ENCODE data around the gene CMYA5. TPM values are rescaled to one million over a fixed set of nuclear protein-coding genes. Genes with fewer than 3 reads are reported as not detected.

The CMYA5 gene
- total and polyA plus RNA-seq, 2 donors (not counting 3 experiments of a cell fraction or from before 2014, with no cell fraction given): 0.04 to 0.20 TPM

- H3K36me3 ChIP-seq (ENCODE audit: control insufficient read depth in 2 of 2, extremely low read depth in 1 of 2, insufficient read depth in 2 of 2, low read length in 2 of 2): peaks cover 2 to 4% of the 10 kb centered on the region in 2 experiments
- ChIA-PET CTCF (no interaction called here), POLR2A (no interaction called here)
- BruUV-seq (replicated peaks): TSS peak; percentile 24
- H3K9ac ChIP-seq (replicated peaks; ENCODE audit: extremely low read depth, insufficient read depth, low read length): no peak overlapping the region
- no peaks in the 10 kb centered on the region for H4K20me1 ChIP-seq (replicated peaks; ENCODE audit: control insufficient read depth, extremely low read depth, insufficient read depth, low read length)
- dilution Hi-C loops (cut with MboI; ENCODE audit: extremely low pct_ligation_motif_present, low sequenced_read_pairs) (no loop called here), intact Hi-C loops (cut with micrococcal nuclease) (no loop called here)
- H3K27ac ChIP-seq (ENCODE audit: insufficient read depth, low read depth, low read length): no peak overlapping the region
- H2AFZ ChIP-seq (ENCODE audit: low read depth, low read length): no peak overlapping the region
- no peaks in the 10 kb centered on the region for H3K9me3 ChIP-seq (replicated peaks; ENCODE audit: control insufficient read depth, insufficient read depth, low read length)
- H3K4me1 ChIP-seq (ENCODE audit: control insufficient read depth, extremely low read depth, insufficient read depth, low read length): no peaks in the 10 kb centered on the region
- TF ChIP-seq CTCF (IDR thresholded peaks at IDR 0.05; ENCODE audit: extremely low read depth in 1 of 2, insufficient read depth in 1 of 2, low read depth in 1 of 2, low read length in 2 of 2) (no peak), MYC (IDR thresholded peaks at IDR 0.05; ENCODE audit: low read depth, low read length) (no peak), MAX (IDR thresholded peaks at IDR 0.05; ENCODE audit: insufficient read depth, insufficient read length) (no peak), JUN (IDR thresholded peaks at IDR 0.05; ENCODE audit: borderline replicate concordance, insufficient read depth, insufficient read length, low read depth) (no peak), POLR2AphosphoS5 (IDR thresholded peaks at IDR 0.05; ENCODE audit: insufficient read depth, low read depth, low read length) (no peak), EZH2 (IDR thresholded peaks at IDR 0.05; ENCODE audit: borderline replicate concordance, low read depth, low read length, severe bottlenecking) (no peak), POLR2A (IDR thresholded peaks at IDR 0.05; ENCODE audit: low read depth, low read length) (no peak), FOS (IDR thresholded peaks at IDR 0.05; ENCODE audit: borderline replicate concordance, insufficient read depth, low read length) (no peak)
- H3K9me1 ChIP-seq (replicated peaks; ENCODE audit: control insufficient read depth, extremely low read depth, insufficient read depth, low read length): no peaks in the 10 kb centered on the region
- no peak overlapping the region for H3K4me3 ChIP-seq (replicated peaks in 1 of 3; ENCODE audit: insufficient read depth in 1 of 3, low read depth in 1 of 3, low read length in 3 of 3)
- H3K27me3 ChIP-seq (ENCODE audit: control insufficient read depth in 2 of 2, insufficient read depth in 2 of 2, low read length in 2 of 2): no peaks in the 10 kb centered on the region
- FAIRE-seq (no peak), DNase-seq (ENCODE audit: low read depth, low spot score) (no peak)
- no peaks in the 10 kb centered on the region for H3K79me2 ChIP-seq (ENCODE audit: control insufficient read depth, insufficient read depth, low read length)
- H3K4me2 ChIP-seq (ENCODE audit: insufficient read depth, low read length): no peak overlapping the region
These were observed 4.0 kb upstream of the CMYA5 start for GRCh38 chr5:79685627-79686026.

All from endothelial cell of umbilical vein (primary cell).